ENCODE data around the gene POU2AF3.
"Not testable (repeated sequence)": the region's sequence is repeated elsewhere in the genome, so short reads cannot be mapped to it uniquely, and the experiment has no call there.

POU2AF3 gene

GRCh38 chr11:111301004-111301841 lies 2.9 kb downstream of the POU2AF3 start:
- no peak for DNase-seq

GRCh38 chr11:111301842-111302118 lies 3.4 kb downstream of the POU2AF3 start:
- DNase-seq: no peak

GRCh38 chr11:111302298-111302697 lies 4.0 kb downstream of the POU2AF3 start:
- DNase-seq: no peak

GRCh38 chr11:111303461-111303860 lies 5.1 kb downstream of the POU2AF3 start:
- no peak for DNase-seq

- no peak for DNase-seq
Observed at GRCh38 chr11:111305162-111305802, 6.9 kb downstream of the POU2AF3 start.

- no peak for DNase-seq
Observed at GRCh38 chr11:111305876-111306275, 7.5 kb downstream of the POU2AF3 start.

- no peak for DNase-seq
Observed at GRCh38 chr11:111306321-111306720, 8.0 kb downstream of the POU2AF3 start.

- DNase-seq: no peak
Observed at GRCh38 chr11:111307472-111308108, 9.2 kb downstream of the POU2AF3 start.

GRCh38 chr11:111308140-111308539 lies 9.8 kb downstream of the POU2AF3 start:
- no peak for DNase-seq

GRCh38 chr11:111309215-111309915 lies 11.0 kb downstream of the POU2AF3 start:
- DNase-seq: no peak

- no peak for DNase-seq
Observed at GRCh38 chr11:111310088-111310487, 11.7 kb downstream of the POU2AF3 start.

- no peak for DNase-seq
Observed at GRCh38 chr11:111310723-111311122, 12.4 kb downstream of the POU2AF3 start.

GRCh38 chr11:111312076-111312475 lies 13.7 kb downstream of the POU2AF3 start:
- DNase-seq: no peak

GRCh38 chr11:111319296-111319695 lies 20.9 kb downstream of the POU2AF3 start:
- DNase-seq: no peak

GRCh38 chr11:111320199-111320598 lies 21.9 kb downstream of the POU2AF3 start:
- not testable (repeated sequence) for DNase-seq

- DNase-seq: no peak
Observed at GRCh38 chr11:111320728-111321568, 22.6 kb downstream of the POU2AF3 start.

GRCh38 chr11:111322534-111322933 lies 24.2 kb downstream of the POU2AF3 start:
- DNase-seq: no peak

- no peak for DNase-seq
Observed at GRCh38 chr11:111324277-111324720, 26.0 kb downstream of the POU2AF3 start.

GRCh38 chr11:111325259-111325658 lies 26.9 kb downstream of the POU2AF3 start:
- no peak for DNase-seq

GRCh38 chr11:111326824-111327223 lies 28.5 kb downstream of the POU2AF3 start:
- no peak for DNase-seq

- no peak for DNase-seq
Observed at GRCh38 chr11:111327908-111328624, 29.7 kb downstream of the POU2AF3 start.
